Posterior vena cava (tissue), 2 donors: ENCODE measurements around the gene PLXNB2. TPM values are rescaled to one million over a fixed set of nuclear protein-coding genes. Genes with fewer than 3 reads are reported as not detected.

Source experiments
- DNase-seq: peaks from one replicate; pipeline ENCODE4 v3.0.0-alpha.2; 2020; ENCODE audit warnings: low spot score
- intact Hi-C, 2 donors: fragments of 100-400 bp; cut with DNase I; formaldehyde crosslinking; loops; one replicate each; pipeline versions ENCODE4 v1.14.1 to v1.14.2; 2022 to 2023
- total RNA-seq, 2 donors: library from RNA; stranded (reverse); fragmentation: NEBNext Ultra II Directional; extraction: Animal tissue kit (Norgen Biotek cat#: 25700); gene quantifications; one replicate each; pipeline ENCODE4 v1.2.1, GENCODE V29; 2021
- donor health status: DM: yes; HTN: yes; CAD: no.
- donor health status: DM: yes; HTN: yes; CAD: no.

PLXNB2 gene
- total RNA-seq, 2 donors from 2014 or later: 108 to 125 TPM

DNA sequence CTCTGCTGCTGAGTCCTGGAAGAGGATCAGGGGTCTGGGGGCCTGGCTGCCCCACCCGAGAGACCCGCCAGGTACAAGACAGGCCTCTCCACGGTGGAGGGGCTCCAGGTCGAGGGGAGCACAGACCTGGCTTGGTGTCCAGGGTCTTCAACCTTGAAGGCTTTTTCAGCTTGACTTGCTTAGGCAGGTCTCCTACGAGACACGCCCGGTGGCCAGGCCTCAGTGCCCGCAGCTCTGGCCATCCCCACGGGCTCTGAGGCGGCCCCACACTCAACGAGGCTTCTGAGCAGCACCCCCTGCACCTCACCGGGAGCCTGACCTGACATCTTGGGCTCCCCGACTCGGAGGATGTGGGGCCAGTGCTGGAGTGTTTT, 6.6 kb upstream of the PLXNB2 start:
- no peak for DNase-seq
- intact Hi-C loops: no loop called here

DNA sequence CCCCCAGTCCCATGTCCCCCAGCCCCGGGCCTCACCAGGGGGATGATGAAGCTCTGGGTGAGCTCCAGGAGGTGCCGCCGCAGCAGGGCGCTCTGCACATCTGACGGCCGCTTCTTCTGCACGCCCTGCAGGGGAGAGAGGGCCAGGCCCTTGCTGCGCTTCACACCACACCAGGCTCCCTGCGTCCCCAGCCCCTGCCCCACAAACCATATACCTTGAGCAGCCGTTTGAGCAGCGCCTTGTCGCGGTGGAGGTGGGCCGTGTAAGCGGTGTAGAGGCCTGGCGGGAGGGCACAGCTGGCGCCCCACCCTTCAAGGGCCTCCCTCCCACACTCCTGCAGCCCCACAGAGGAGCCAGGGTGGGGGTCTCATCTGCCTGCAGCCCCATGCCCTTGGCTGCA, 6.2 kb upstream of the PLXNB2 start:
- intact Hi-C loops: no loop called here
- DNase-seq: peak; percentile 73

DNA sequence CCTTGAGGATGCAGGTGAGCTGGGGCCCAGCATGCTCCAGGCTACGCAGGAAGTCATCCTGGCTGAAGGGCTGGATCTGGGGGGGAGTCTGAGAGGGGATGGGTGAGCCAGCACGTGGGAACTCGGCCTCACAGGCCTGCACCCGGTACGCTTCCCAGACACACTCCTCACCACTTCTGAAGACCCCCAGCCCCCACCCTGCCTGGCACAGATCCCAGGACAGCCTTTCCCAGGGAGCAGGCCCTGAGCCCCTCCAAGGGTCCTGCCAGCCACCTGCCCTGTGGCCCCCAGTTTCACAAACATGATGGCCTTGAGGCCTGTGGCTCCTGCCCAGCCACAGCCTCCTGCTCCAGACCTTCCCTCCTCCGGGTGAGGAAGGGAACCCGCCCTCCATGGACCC, 5.6 kb upstream of the PLXNB2 start:
- intact Hi-C loops: no loop called here
- DNase-seq: no peak

DNA sequence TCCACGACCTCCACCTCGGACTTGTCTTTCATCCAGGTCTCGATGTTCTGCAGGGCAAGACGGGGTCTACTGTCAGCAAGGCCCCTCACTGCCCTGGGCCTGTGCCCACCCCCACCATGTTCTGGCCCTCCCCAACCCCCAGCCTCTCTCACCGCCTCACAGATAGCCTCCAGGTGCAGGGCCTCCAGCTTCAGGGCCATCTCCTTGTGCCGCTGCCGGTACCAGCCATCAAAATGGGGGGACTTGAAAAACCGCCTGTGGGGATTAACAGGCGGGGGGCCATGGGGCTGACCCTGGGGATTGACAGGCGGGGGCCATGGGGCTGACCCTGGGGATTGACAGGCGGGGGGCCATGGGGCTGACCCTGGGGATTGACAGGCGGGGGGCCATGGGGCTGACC, 4.9 kb upstream of the PLXNB2 start:
- intact Hi-C loops: no loop called here
- DNase-seq: no peak

DNA sequence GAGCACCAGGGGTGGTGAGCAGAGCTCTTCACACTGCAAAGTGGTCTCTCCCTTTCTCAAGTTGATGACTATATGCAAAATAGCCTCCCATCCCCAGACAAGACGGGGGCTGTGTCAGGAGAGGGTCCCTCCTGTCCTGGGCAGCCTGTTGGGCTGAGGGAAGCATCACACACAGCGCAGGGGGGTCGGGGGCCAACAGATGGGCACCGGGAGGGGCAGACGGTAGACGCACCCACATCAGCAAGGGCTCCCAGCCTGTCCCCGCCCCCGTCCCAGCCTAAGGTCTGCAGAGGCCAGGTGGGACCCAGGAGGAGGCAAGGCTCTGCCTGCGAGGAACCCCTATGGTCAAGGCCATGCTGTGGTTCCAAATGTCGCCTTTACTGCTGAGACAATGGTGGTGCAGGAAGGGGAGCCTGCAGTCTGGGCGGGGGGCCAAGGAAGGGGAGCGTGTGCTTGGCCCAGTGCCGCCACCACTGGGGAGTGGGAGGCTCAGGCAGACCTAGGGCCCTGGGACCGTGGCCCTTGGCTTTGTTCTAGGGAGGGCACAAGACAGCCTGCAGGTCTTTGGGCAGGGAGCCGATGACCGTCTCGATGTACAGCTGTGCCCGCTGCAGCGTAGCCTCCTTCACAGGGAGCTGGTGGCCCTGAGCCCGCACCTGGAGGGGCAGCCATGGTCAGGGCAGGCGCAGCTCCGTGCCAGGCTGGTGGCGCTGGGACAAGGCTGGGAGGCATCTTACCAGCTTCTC, 4.3 kb upstream of the PLXNB2 start:
- peak; percentile 73 for DNase-seq
- intact Hi-C loops: no loop called here

DNA sequence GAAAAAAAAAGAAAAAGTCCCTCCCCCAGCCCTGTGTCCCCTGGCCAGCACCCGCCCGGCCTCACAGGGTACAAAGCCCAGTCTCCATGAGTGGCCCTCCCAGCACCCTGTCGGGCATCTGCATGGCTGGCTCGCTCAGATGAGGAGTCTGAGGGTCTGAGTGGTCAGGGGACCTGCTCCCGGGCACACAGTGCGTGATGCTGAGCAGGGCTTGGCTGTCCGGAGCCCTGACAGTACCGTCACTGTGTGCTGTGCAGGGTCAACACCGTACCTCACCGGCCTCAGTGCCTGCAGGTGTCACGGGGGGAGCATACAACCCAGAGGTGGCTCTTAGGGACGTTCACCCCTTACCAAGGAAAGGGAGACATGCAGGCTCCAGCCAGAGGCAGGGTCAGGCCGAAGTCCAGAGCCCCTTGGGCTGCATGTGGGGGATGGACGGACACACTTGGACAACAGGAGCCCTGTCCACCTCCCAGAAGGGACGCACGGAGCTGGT, 3.6 kb upstream of the PLXNB2 start:
- intact Hi-C loops: no loop called here
- no peak for DNase-seq

DNA sequence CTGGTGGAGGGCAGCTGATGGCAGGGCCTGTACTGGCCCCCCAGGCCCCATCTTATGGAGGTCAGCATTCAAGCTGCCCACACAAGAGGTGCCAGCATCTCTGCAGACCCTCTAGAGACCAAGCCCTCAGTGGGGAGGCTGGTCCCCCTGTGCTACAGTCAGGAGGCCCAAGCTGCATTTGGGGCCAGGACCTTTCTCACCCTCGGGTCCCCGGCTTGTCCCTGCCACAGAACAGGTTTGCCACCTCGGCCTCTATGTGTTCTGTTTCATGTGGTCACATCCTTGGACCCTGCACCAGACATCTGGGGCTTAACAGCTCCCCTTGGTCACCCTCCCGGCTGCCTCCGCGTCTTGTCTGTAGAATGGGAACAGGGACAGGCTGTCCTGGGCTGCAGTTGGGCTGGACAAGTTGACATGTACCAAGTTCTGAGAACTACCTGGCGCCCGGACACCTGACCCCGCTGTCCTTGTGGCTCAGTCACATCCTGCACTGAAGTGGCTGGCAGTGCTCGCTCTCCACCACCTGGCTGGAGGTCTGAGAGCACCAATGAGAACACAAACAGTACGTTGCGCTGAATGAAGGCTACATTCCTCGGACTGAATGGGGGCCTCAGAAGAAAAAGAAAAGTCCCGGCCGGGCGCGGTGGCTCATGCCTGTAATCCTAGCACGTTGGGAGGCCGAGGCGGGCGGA, 2.7 kb upstream of the PLXNB2 start:
- no peak for DNase-seq
- intact Hi-C loops: no loop called here

DNA sequence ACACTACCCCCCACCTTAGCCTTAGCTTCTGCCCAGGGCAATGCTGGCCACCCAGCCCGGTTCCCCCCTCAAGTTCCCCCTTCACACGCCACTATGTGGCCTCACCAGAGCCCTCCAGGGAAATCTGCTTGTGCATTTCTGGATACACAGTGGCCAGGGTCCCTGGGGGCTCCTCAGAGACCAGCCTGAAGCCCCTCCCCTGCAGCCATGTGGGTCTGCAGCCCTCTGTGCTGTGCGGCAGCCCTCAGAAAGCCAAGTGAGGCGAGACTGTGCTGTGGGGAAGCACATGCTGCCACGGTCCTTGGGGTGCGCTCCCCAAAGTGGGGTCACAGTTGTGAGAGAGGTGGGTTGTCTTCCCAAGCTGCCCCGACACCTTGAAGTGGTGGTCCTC, 2.1 kb upstream of the PLXNB2 start:
- no peak for DNase-seq
- intact Hi-C loops: no loop called here

DNA sequence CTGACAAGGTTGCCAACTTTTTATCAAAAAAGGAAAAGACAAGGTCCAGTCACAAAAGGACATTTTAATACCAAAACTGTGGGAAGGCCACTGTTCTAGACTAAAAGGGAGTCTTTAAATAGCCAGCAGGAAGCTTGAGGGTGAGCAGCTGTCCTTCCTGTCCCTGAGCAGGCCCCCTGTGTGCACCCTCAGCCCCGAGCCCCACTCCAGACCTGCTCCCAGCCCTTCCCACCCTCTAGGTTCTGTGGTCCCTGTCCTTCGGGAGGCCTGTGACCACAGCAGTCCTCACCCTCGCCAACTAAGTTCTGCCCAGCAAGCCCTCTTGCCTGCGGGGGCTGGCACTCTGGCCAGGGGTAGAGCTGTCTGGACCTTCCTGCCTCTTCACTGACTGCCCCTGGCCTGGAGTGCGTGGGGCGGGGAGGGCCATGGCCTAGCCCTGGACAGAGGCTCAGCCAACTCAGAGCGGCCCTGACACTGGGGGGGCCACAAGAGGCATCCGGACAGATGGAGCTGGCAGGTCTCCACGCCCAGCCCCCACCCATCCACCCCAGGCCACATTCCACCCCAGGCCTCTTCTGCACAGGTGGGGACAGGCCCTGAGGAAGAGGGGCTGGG, 1.6 kb upstream of the PLXNB2 start:
- intact Hi-C loops: no loop called here
- DNase-seq: no peak

DNA sequence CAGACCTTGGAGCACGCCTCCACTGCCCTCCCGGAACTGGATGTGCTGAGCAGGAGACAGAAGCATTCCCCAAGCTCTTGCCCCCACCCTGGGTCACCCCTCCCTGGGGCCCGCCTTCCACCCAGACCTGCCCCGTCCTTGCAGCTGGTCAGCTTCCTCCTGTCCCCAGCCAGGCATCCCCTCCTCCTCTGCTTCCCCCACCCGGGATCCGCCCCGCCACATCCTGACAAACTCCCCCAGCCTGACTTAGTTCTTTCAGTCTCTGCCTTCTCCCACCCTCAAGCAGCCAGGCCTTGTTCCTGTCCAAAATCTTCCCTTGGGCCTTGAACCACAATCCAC, 1.1 kb upstream of the PLXNB2 start:
- peak; percentile 94 for DNase-seq
- intact Hi-C loops: no loop called here

DNA sequence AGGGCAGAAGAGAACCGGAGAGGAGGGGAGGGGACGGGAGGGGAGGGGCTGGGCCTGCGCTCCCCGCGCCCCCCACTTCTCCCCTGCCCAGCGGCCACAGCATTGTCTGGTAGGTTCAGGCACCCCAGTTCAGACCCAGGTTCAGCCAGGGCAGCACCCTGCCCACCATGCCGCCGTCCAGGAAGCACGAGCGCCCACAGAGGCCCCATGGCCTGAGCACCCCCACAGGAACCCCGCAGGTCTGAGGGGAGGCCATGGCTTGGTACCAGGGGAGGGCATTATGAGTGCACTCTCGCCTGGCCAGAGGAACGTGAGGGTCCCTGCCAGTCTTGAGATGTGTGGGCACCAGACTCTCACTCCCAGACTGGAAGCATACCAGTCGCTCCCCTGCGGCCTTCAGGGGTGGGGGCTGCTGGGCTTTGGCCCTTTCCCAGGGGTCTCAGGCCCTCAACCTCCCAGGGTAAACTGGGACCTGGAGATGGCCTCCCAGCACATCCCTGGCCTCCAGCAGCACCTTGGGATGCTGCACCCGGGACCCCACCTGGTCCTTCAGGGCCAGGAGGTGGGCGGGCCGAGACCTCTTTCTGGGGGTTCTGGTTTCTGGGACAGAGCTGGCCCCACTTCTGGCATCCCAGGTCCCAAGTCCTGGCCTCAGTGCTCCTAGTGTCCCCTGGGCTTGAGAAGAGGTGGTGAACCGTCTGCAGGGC, 597 bp upstream of the PLXNB2 start:
- intact Hi-C loops: no loop called here
- DNase-seq: no peak

DNA sequence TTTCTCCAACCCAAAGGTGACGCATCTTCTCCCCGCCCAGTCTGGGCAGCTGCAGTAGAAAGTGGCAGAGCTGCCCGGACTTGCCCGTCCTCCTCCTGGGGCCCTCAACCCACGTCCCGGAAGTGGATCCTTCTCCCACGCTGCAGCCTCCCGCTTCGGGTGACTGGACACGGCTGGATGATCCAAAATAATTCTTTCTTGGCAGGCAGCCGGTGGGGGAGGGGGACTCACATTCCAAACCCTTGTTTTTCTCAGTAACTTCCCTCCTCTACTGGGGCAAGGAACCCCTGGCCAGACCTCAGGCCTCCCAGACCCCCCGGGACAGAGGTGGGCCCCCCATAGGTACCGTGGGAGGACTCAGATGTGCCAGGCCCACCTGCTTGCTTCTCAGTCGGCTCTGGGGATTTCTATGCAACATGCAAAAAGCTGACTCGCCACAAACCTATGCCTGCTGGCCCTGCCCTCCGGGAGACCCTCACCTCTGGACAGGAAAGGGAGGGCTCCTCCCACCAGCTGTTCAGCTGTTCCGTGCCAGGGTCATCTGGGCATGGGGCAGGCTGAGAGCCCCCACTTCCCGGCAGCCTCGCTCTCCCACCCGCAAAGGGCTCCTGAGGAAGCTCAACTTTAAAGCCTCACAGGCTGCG, 1.4 kb downstream of the PLXNB2 start:
- peak; percentile 94 for DNase-seq

DNA sequence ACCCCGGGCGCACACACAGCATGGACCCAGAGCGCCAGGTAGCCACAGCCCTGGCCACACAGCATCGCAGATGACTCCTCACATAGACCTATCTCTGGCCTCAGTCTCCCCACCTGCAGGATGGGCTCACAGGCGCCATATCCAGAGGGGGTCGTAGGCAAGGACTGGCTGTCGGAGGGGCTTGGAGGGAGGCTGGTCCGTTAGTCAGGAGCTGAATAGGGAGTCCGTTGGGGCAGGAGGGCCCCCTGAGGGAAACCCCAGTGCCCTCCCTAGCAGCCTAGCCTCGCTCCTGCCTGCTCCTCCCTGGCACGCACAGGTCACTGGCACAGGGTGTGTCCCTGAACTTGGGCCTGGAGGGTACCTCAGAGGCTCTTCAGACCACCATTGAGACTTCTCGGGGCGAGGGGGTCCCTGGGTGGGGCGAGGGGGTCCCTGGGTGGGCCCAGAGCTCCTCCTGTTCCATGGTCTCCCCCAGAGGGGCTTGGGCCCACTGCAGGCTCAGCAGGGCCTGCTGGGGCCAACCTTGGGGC, 2.0 kb downstream of the PLXNB2 start:
- intact Hi-C loops: no loop called here
- DNase-seq: no peak

More for the DNA sequence above, 1.4 kb downstream of the PLXNB2 start:
- intact Hi-C loops: no loop called here

DNA sequence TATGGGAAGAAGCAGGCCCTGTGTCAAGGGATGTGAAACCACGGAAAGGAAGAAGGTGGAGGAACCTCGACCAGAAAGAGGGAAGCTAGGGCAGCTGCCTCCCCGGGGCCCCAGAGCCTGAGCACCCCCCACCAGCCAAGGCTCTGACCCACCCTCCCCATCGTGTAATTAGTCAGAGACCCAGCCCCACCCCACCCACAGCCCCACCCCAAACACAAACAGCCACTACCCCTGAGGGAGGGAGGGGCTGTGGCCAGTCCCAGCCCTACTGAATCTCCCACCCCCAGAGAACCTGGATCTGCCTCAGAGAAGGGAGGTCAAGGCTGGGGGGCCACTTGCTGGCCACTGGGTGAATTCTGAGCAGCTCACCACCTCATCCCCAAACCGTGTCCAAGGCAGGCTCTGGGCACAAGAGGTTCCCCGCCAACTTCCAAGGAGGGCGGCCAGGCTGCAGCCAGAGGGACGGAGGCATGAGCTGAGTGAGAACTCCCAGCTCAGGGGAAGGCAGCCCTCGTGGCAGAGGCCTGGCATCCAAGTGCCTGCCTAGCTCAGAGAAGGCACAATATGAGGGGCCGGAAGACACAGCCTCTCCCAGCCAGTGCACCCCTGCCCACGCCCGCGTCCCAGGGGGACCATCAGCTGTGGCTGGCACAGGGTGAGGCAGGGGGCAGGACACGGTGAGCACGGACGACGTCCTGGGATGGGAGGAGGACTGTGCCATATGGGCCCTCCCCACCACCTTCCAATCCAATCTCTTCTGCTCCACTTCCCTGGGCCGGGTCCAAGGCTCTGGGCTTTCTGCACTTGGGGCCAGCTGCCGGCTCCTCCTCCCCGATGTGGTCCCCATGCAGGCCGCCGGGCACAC, 2.7 kb downstream of the PLXNB2 start:
- no peak for DNase-seq

DNA sequence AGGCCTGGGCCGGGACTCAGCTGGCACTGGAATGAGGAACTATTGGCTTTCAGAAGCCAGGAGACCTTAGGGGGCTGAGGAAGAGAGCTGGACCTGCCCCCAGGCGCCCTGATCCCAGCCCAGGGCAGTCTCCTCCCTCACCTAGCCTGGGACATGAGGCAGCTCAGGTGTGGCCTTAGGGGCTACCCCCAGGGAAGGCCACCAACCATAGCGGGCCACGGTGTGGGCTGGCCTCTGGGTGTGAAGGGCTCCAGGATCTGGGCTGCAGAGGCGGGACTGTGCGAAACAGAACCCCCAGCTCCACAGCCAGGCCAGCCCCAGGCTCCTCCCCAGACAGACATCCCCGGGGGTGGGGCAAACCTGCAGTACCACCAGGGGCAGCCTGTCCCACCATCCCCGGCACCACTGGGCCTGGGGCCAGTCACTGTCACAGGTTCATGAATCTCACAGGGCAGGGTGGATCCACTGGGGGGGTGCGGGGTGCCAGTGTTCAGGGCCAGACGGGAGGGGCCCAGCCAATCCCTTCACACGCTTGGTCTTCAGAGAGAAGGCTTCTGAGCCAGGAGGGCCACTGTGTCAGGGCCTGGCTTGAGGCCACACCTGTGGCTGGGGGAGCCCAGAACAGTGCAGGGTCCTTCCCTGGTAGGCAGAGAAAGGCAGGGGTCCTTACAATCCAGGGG, 3.5 kb downstream of the PLXNB2 start:
- DNase-seq: no peak

More for the DNA sequence above, 2.7 kb downstream of the PLXNB2 start:
- intact Hi-C loops: no loop called here

DNA sequence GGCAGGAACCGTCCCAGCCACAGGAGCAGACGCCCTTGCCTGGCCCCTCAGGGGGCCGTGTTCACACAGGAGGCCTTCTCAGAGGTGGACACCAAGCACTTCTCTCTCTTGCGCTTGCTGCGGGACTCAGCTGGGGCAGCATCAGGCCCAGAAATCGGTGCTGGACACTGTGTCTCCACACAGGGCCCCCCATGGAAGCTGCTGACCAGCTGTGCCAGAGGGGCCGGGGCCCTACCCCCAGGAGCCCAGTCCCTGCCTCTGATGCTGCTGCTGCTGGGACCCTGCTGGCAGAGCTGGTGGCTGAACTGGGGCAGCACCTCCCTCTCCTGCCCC, 4.0 kb downstream of the PLXNB2 start:
- intact Hi-C loops: no loop called here
- DNase-seq: no peak

More for the DNA sequence above, 3.5 kb downstream of the PLXNB2 start:
- intact Hi-C loops: no loop called here

DNA sequence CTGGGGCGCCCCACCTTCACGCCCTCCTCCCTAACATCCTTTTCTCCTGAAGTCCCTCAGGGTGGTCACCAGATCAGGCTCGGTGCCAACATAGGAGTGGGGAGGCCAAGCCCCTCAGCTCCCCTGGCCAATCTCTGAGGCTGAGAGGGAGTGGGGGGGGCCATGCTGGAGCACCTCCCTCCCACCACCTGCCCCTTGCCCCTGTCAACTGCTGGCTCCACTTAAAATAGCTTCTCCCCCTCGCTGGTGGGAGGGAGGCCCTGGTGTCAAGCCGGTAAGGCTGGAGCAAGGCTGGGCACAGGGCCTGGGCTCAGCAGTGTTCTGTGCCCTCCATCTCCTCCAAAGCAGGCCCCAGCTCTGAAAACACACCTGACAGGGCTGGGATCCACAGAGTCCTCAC, 4.9 kb downstream of the PLXNB2 start:
- intact Hi-C loops: no loop called here
- no peak for DNase-seq

DNA sequence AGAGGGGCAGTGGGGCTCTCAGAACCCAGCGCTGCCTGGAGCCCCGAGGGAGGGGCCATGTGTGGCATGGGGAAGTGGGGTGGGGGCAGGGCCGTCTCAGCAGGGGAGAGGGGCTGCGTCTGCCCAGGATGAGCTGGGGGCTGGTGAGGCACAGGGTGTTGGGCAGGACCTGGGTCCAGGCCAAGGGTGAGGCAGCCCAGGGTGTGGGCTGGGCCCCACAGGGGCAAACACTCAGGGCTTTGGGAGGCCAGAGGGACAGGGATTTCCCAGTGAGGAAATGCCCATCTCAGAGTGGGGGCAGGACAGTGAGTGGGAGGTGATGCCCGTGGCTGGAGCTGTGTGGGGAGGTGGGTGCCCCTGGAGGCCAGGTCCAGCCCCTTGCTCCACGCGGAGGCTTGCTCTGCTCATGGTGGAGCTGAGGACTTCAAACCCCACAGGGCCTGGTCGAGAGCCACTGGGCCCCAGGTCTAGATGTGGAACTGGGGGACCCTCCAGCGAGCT, 5.4 kb downstream of the PLXNB2 start:
- intact Hi-C loops: no loop called here
- DNase-seq: no peak
